Vagina (tissue), 2 donors: ENCODE measurements around the gene NR4A1. TPM values are rescaled to one million over a fixed set of nuclear protein-coding genes. Genes with fewer than 3 reads are reported as not detected.

Experiments used
- DNase-seq, 2 donors: peaks; one replicate each; pipeline ENCODE4 v3.0.0-alpha.2; 2017; ENCODE audit errors: extremely low spot score in 2 of 2
- H3K27ac ChIP-seq: fragments of 200-600 bp; sonication (generic); one replicate; pipeline ENCODE4 v1.5.1; 2019
- H3K27me3 ChIP-seq: fragments of 200-600 bp; sonication (generic); one replicate; pipeline ENCODE4 v1.5.1; 2019
- H3K36me3 ChIP-seq, 2 donors: fragments of 200-600 bp; sonication (generic); one replicate each; pipeline ENCODE4 v1.5.1; 2017 to 2019
- H3K4me1 ChIP-seq: fragments of 200-600 bp; sonication (generic); one replicate; pipeline ENCODE4 v1.5.1; 2019
- H3K4me3 ChIP-seq, 2 donors: fragments of 200-600 bp; sonication (generic); 1 replicate in 1 of 2; 2 replicates in 1 of 2; pipeline ENCODE4 v1.5.1; 2016 to 2019
- H3K9me3 ChIP-seq: fragments of 200-600 bp; sonication (generic); one replicate; pipeline ENCODE4 v1.5.1; 2019
- CTCF ChIP-seq, 3 experiments: fragments of 450-650 bp in 2 of 3; fragments of 200-600 bp in 1 of 3; sonication (generic) in 1 of 3; IDR thresholded peaks; one replicate each; pipeline ENCODE4 v1.5.1; 2017 to 2019; ENCODE audit warnings: antibody characterized with exemption in 3 of 3, mild to moderate bottlenecking in 2 of 3, moderate library complexity in 2 of 3
- POLR2A ChIP-seq, 2 donors: fragments of 450-650 bp; IDR thresholded peaks; one replicate each; pipeline ENCODE4 v1.6.1; 2017; ENCODE audit warnings: antibody characterized with exemption in 2 of 2, mild to moderate bottlenecking in 2 of 2, moderate library complexity in 2 of 2
- POLR2AphosphoS5 ChIP-seq, 2 donors: sonication (generic); formaldehyde crosslinking; IDR thresholded peaks; one replicate each; pipeline ENCODE4 v1.9.0; 2017; ENCODE audit warnings: antibody characterized with exemption in 2 of 2, mild to moderate bottlenecking in 2 of 2, low read depth in 1 of 2; ENCODE audit not compliant: insufficient read depth in 1 of 2
- intact Hi-C: fragments of 100-400 bp; cut with DNase I; formaldehyde crosslinking; loops from one replicate; pipeline ENCODE4 v1.15.1; 2023
- total RNA-seq: library from RNA; depleted of rRNA; stranded (reverse); fragments of >200 nt; gene quantifications from one replicate; pipeline ENCODE4 v1.2.3, GENCODE V29; 2016

Gene NR4A1
- total RNA-seq, 1 donor from 2014 or later, result 465 TPM

DNA sequence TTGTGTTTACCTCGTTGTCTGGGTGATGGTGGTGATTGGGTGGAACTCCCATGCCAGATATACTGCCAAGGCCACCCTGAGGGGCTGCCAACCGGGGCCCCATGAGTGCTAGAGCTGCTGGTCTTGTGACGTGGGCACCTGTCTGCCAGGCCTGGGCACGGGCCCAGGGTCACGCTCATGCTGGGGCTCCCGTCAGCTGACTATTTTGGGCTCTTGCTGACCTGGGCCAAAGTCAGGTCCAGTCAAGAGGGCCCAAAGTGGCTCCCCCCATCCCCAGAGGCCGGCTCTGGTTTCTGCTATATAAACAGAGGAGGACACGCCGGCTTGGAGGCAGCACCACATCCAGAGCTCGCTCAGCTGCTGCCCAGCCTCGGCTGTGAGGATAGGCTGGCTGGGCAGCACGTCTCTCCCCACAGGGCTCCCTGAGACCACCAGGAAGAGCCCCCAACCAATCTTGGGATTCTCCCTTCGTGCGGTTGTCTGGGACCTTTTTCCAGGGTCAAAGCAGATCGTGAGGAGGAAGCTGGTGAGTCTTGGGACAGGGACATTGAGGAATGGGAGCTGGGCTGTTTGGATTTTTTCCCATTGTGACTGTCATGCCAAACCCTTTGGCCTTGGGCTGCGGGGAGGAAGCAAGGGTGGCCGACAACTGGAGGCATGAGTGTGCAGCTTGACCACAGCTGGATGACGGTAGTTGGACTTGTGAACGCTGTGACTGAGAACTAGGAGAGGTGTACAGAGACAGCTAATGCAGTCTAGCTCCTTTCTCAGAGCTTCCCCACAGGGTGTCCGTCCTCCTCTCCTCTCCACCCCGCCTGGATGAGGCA, 7.6 kb upstream of the NR4A1 start:
- Histone ChIP-seq H3K4me3 (peak overlapping the region in 1 of 2 donors; percentile 19), H3K4me1 (peaks cover 56% of the 10 kb centered on the region), H3K27me3 (no peaks in the 10 kb centered on the region), H3K9me3 (no peaks in the 10 kb centered on the region), H3K36me3 (no peaks in the 10 kb centered on the region), H3K27ac (peak overlapping the region; percentile 96)
- TF ChIP-seq POLR2A (IDR thresholded peaks at IDR 0.05), result no peak
- TF ChIP-seq CTCF (IDR thresholded peaks at IDR 0.05), result no peak
- TF ChIP-seq POLR2AphosphoS5 (IDR thresholded peaks at IDR 0.05; ENCODE audit: insufficient read depth in 1 of 2, low read depth in 1 of 2), result no peak
- no peak for DNase-seq
- intact Hi-C loops, result no loop called here

DNA sequence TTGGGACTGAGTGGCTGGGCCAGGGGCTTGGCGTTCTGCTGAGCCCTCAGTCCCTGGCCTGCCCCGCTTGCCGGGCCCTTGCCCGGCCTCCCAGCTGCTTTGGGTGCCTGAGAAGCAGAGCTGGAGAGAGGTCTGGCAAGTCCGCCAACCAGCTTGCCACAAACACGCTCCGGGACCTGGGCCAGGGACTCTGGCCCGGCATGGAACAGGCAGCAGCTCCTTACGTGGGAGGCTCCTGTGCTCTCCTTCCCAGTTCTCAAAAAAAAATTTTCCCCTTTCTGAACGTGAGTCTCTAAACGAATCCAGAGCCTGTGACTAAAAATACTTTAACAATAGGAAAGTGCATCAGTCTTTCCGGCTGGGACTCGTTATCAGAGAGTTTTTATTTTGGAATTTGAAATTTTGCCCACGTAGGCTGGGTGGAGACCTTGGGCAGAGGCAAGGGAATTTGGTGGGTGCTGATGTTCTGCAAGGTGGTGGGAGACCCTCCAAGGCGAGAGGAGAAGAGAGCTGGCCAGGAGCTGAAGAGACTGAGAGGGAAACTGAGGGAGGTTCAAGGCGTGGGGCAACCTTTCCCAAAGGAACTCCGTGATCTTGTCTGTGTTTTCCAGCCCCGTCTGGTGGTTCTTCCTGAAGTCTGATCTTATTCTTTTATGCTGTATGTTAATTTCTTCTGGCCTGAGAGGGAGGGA, 6.8 kb upstream of the NR4A1 start:
- H3K27ac ChIP-seq, result peak overlapping the region; percentile 96
- DNase-seq, result peak in 1 of 2 donors; percentile 97
- H3K9me3 ChIP-seq, result no peaks in the 10 kb centered on the region
- intact Hi-C loops, result no loop called here
- no peaks in the 10 kb centered on the region for H3K36me3 ChIP-seq
- H3K4me1 ChIP-seq, result peaks cover 52% of the 10 kb centered on the region
- peak; percentile 85 to 95 for TF ChIP-seq POLR2AphosphoS5 (IDR thresholded peaks at IDR 0.05; ENCODE audit: insufficient read depth in 1 of 2, low read depth in 1 of 2)
- no peak for TF ChIP-seq CTCF (IDR thresholded peaks at IDR 0.05)
- no peak for TF ChIP-seq POLR2A (IDR thresholded peaks at IDR 0.05)
- peak overlapping the region; percentile 8 to 19 for H3K4me3 ChIP-seq
- H3K27me3 ChIP-seq, result no peaks in the 10 kb centered on the region

DNA sequence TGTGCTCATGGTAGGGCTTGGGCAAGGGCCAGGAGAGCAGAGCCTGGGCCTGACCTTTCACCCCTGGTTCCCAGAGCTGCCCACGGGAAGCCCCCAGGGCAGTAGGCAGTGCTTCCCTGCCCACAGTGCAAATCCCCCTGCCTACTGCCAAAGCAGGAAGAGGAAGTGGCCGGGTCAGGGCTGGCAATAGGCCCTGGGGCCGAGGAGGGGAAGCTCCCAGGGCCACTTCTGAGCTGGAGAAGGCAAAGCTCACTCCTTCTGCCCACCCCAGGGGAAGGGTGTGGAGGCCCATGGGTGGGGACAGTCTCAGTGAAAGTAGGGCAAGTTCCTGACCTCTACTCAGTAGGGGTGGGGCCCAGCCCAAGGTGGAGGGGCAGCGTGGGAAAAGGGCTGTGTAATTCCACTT, 5.4 kb upstream of the NR4A1 start:
- Histone ChIP-seq H3K4me1 (peaks cover 62% of the 10 kb centered on the region), H3K36me3 (no peaks in the 10 kb centered on the region), H3K27ac (peak overlapping the region; percentile 96), H3K9me3 (no peaks in the 10 kb centered on the region), H3K4me3 (peak overlapping the region in 1 of 2 donors; percentile 8), H3K27me3 (no peaks in the 10 kb centered on the region)
- TF ChIP-seq CTCF (IDR thresholded peaks at IDR 0.05), result no peak
- peak; percentile 13 to 43 for TF ChIP-seq POLR2AphosphoS5 (IDR thresholded peaks at IDR 0.05; ENCODE audit: insufficient read depth in 1 of 2, low read depth in 1 of 2)
- intact Hi-C loops, result no loop called here
- no peak for DNase-seq

DNA sequence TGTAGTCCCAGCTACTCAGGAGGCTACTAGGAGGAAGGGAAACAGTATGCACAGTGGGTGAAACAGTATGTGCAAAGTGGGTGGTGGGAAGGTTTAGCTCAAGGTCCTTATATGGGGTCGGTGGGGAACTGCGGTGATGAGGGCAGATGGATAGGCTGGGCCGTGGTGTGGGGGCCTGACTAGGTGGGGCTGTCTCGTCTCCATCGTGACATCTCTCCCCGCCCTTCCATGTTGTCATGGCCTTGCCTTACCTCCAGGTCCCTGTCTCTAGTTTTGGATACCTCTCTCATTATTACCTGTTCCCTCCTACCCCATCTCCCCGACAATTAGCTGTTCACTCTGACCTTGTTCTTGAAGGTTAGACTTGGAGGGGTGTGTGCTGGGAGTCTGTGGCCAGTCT, 4.4 kb upstream of the NR4A1 start:
- no peak overlapping the region for H3K4me3 ChIP-seq
- peaks cover 58% of the 10 kb centered on the region for H3K4me1 ChIP-seq
- no peak for DNase-seq
- H3K36me3 ChIP-seq, result no peaks in the 10 kb centered on the region
- peak overlapping the region; percentile 96 for H3K27ac ChIP-seq
- H3K27me3 ChIP-seq, result no peaks in the 10 kb centered on the region
- intact Hi-C loops, result no loop called here
- H3K9me3 ChIP-seq, result no peaks in the 10 kb centered on the region
- no peak for TF ChIP-seq POLR2A (IDR thresholded peaks at IDR 0.05)
- TF ChIP-seq CTCF (IDR thresholded peaks at IDR 0.05), result no peak
- TF ChIP-seq POLR2AphosphoS5 (IDR thresholded peaks at IDR 0.05; ENCODE audit: insufficient read depth in 1 of 2, low read depth in 1 of 2), result no peak

DNA sequence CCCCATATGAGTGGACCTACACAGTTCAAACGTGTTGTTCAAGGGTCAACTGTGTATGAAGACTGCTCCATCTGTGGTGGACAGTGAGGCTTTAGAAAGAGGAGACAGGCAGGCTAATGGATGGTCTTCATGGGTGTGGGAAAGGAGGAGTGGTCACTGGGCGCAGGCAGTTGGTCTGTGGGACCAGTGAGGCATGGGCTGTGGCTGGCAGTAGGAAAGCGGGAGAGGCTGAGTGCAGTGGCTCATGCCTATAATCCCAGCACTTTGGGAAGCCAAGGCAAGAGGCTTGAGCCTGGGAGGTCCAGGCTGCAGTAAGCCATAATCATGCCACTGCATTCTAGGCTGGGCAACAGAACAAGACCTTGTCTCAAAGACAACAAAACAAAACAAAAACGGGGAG, 2.0 kb upstream of the NR4A1 start:
- DNase-seq, result no peak
- no peak for TF ChIP-seq POLR2A (IDR thresholded peaks at IDR 0.05)
- TF ChIP-seq POLR2AphosphoS5 (IDR thresholded peaks at IDR 0.05; ENCODE audit: insufficient read depth in 1 of 2, low read depth in 1 of 2), result no peak
- no peak for TF ChIP-seq CTCF (IDR thresholded peaks at IDR 0.05)
- intact Hi-C loops, result no loop called here
- no peaks in the 10 kb centered on the region for H3K27me3 ChIP-seq
- H3K4me3 ChIP-seq, result no peak overlapping the region
- H3K36me3 ChIP-seq, result peaks cover 0 to under 1% of the 10 kb centered on the region in 2 donors
- H3K9me3 ChIP-seq, result no peaks in the 10 kb centered on the region
- peaks cover 44% of the 10 kb centered on the region for H3K4me1 ChIP-seq
- peak overlapping the region; percentile 99 for H3K27ac ChIP-seq
